ENCODE measurements around the gene RFPL3. TPM values are rescaled to one million over a fixed set of nuclear protein-coding genes. Genes with fewer than 3 reads are reported as not detected.

Gene RFPL3
- total and polyA plus RNA-seq, 10 of the 15 experiments (the other 5 are each of a cell fraction or from before 2014, with no cell fraction given) = not detected

DNA sequence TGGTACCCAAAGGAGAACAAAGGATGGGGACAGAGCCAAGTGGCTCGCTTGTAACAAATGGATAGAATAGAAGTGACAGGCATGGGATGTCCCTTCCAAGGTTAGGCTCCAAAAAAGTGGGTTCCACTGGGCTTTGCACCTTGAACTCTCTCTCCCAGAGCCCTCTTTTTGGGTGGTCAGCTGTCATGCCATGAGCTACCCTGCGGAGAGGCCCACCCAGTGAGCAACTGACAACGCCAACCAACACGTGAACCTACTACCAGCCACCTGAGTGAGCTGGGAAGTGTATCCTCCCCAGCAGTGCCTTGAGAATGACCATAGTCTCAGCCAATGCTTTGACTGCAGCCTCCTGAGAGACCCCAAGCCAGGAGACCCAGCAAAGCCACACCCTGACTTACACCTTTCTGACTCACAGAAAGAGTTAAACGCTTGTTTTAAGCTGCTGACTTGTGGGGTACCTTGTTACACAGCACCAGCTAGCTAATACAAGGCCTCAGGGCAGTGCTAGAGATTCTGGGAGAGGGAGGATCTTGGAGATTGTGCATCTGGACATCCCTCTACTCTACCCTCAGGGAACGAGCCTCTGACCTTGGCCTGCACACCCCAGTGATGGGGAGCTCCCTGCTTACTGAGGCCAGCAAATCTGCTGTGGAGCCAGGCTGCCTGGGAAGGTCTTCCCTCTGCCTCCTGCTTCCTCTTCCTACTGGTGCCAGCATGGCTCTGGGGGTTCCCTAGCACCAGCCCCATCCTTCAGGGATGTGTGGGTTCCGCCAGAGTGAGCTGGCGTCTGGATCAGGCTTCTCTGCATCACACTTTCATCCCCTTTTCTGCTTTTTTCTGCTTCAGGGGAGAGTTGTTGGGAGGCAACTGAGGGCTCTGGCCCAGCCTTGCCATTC, 29.1 kb upstream of the RFPL3 start:
- intact Hi-C loops (cut with micrococcal nuclease; ENCODE audit: unreplicated experiment) = no loop called here
- ChIA-PET SMC1A (ENCODE audit: uncharacterized antibody, unreplicated experiment) (no interaction called here), POLR2A (no interaction called here), CTCF (no interaction called here), RAD21 (ENCODE audit: unreplicated experiment) (no interaction called here)
- H3K4me1 ChIP-seq (ENCODE audit: control insufficient read depth, insufficient read depth, low read length) = no peaks in the 10 kb centered on the region
- H3K27ac ChIP-seq (ENCODE audit: control insufficient read depth, insufficient read depth) = no peak overlapping the region
- no peaks in the 10 kb centered on the region; a peak in 1 of 4 replicates for H3K27me3 ChIP-seq (replicated peaks in 1 of 2; ENCODE audit: control insufficient read depth in 2 of 2, insufficient read depth in 2 of 2, low read length in 1 of 2)
- in situ Hi-C loops (cut with MboI) = no loop called here
- H3K4me3 ChIP-seq = no peak overlapping the region
- no peak for TF ChIP-seq NR2C1 (IDR thresholded peaks at IDR 0.05)
- TF ChIP-seq, protein P1, sequence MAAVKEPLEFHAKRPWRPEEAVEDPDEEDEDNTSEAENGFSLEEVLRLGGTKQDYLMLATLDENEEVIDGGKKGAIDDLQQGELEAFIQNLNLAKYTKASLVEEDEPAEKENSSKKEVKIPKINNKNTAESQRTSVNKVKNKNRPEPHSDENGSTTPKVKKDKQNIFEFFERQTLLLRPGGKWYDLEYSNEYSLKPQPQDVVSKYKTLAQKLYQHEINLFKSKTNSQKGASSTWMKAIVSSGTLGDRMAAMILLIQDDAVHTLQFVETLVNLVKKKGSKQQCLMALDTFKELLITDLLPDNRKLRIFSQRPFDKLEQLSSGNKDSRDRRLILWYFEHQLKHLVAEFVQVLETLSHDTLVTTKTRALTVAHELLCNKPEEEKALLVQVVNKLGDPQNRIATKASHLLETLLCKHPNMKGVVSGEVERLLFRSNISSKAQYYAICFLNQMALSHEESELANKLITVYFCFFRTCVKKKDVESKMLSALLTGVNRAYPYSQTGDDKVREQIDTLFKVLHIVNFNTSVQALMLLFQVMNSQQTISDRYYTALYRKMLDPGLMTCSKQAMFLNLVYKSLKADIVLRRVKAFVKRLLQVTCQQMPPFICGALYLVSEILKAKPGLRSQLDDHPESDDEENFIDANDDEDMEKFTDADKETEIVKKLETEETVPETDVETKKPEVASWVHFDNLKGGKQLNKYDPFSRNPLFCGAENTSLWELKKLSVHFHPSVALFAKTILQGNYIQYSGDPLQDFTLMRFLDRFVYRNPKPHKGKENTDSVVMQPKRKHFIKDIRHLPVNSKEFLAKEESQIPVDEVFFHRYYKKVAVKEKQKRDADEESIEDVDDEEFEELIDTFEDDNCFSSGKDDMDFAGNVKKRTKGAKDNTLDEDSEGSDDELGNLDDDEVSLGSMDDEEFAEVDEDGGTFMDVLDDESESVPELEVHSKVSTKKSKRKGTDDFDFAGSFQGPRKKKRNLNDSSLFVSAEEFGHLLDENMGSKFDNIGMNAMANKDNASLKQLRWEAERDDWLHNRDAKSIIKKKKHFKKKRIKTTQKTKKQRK (IDR thresholded peaks at IDR 0.05; ENCODE audit: low read depth, low read length) = no peak
- no peak for TF ChIP-seq CHD1 (IDR thresholded peaks at IDR 0.05; ENCODE audit: low read depth, low read length)
- no peak for TF ChIP-seq HDGF (IDR thresholded peaks at IDR 0.05)
- TF ChIP-seq STAT3 (IDR thresholded peaks at IDR 0.05; ENCODE audit: low read depth, low read length) = no peak
- TF ChIP-seq CHD2 (IDR thresholded peaks at IDR 0.05; ENCODE audit: borderline replicate concordance, low read depth, low read length) = no peak
- TF ChIP-seq LARP7 (IDR thresholded peaks at IDR 0.05) = no peak
- TF ChIP-seq, protein P2, sequence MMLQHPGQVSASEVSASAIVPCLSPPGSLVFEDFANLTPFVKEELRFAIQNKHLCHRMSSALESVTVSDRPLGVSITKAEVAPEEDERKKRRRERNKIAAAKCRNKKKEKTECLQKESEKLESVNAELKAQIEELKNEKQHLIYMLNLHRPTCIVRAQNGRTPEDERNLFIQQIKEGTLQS (IDR thresholded peaks at IDR 0.05; ENCODE audit: borderline replicate concordance, extremely low read depth, low read depth, low read length) = no peak
- TF ChIP-seq JUNB (IDR thresholded peaks at IDR 0.05) = no peak
- no peak for TF ChIP-seq MEF2B (IDR thresholded peaks at IDR 0.05; ENCODE audit: partially characterized antibody, poor library complexity, severe bottlenecking)
- TF ChIP-seq STAT1 (conservative IDR thresholded peaks at IDR 0.05) = no peak
- FAIRE-seq = no peak
- H2AFZ ChIP-seq (ENCODE audit: control insufficient read depth, low read depth, low read length) = no peak overlapping the region
- no peaks in the 10 kb centered on the region for H3K36me3 ChIP-seq (ENCODE audit: control insufficient read depth in 2 of 2, insufficient read depth in 2 of 2, low read length in 1 of 2)
- ATAC-seq = no peak
- H3K4me2 ChIP-seq (ENCODE audit: control insufficient read depth, insufficient read depth) = no peak overlapping the region
- no peak overlapping the region for H3K9ac ChIP-seq (ENCODE audit: control insufficient read depth, insufficient read depth, low read length)
- no peaks in the 10 kb centered on the region for H4K20me1 ChIP-seq (ENCODE audit: control insufficient read depth, insufficient read depth)
- no peak for DNase-seq (ENCODE audit: low read depth, low spot score)
- no peaks in the 10 kb centered on the region for H3K79me2 ChIP-seq (ENCODE audit: control insufficient read depth, insufficient read depth, low read length)
- H3K9me3 ChIP-seq (replicated peaks; ENCODE audit: control insufficient read depth, insufficient read depth, low read length) = no peaks in the 10 kb centered on the region
- no TSS peak for BruUV-seq (replicated peaks)
- 24% methylated on average over 8 of the region's 8 CpGs for WGBS (ENCODE audit: insufficient coverage, insufficient replicate concordance, low lambda C conversion rate, missing lambda C conversion rate)

Measured in GM12878 (cell line).